Measurements from ENCODE around the gene C10orf53. TPM values are rescaled to one million over a fixed set of nuclear protein-coding genes. Genes with fewer than 3 reads are reported as not detected.

The C10orf53 gene
- total RNA-seq, 2 donors from 2014 or later, result not detected

DNA sequence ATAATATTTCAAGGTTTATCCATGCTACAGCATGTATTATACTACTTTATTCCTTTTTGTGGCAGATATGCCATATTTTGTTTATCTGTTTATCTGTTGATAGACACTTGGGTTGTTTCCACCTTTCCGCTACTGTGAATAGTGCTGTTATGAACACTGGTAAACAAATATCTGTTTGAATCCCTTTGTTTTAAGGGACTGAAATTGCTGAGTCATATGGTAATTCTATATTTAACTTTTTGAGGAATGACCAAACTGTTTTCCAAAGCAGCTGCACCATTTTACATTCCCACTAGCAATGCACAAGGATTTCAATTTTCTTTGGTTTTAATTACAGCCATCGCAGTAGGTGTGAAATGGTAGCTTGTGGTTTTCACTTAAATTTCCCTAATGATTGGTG lies 3.4 kb downstream of the C10orf53 start:
- DNase-seq (no peak), ATAC-seq (replicated peaks in 1 of 2) (no peak)
- H3K4me1 Mint-ChIP-seq (ENCODE audit: low read depth), result no peaks in the 10 kb centered on the region
- H3K9me3 Mint-ChIP-seq, result peaks cover 7 to 8% of the 10 kb centered on the region in 2 donors
- H3K27me3 Mint-ChIP-seq (ENCODE audit: low read depth), result peaks cover 30% of the 10 kb centered on the region
- no peak overlapping the region for H3K27ac Mint-ChIP-seq
- no peak overlapping the region for H3K4me3 Mint-ChIP-seq
- H3K36me3 Mint-ChIP-seq (ENCODE audit: insufficient read depth in 2 of 2), result peaks cover 3 to 8% of the 10 kb centered on the region in 2 donors

- H3K36me3 Mint-ChIP-seq (ENCODE audit: insufficient read depth in 2 of 2), result peaks cover 0 to 4% of the 10 kb centered on the region in 2 donors
- H3K27me3 Mint-ChIP-seq (ENCODE audit: low read depth), result peaks cover 42% of the 10 kb centered on the region
- no peak overlapping the region for H3K4me3 Mint-ChIP-seq
- ATAC-seq (replicated peaks in 1 of 2) (no peak), DNase-seq (no peak)
- peaks cover 6% of the 10 kb centered on the region for H3K4me1 Mint-ChIP-seq (ENCODE audit: low read depth)
- no peak overlapping the region for H3K27ac Mint-ChIP-seq
- H3K9me3 Mint-ChIP-seq, result peaks cover 2 to 3% of the 10 kb centered on the region in 2 donors
These were observed 7.2 kb downstream of the C10orf53 start for GRCh38 chr10:49686651-49687050.

- peaks cover 55% of the 10 kb centered on the region for H3K27me3 Mint-ChIP-seq (ENCODE audit: low read depth)
- peaks cover 1 to 2% of the 10 kb centered on the region in 2 donors for H3K9me3 Mint-ChIP-seq
- DNase-seq (no peak), ATAC-seq (replicated peaks in 1 of 2) (no peak)
- peaks cover 0 to 4% of the 10 kb centered on the region in 2 donors for H3K36me3 Mint-ChIP-seq (ENCODE audit: insufficient read depth in 2 of 2)
- H3K4me3 Mint-ChIP-seq, result no peak overlapping the region
- H3K27ac Mint-ChIP-seq, result no peak overlapping the region
- H3K4me1 Mint-ChIP-seq (ENCODE audit: low read depth), result peaks cover 6% of the 10 kb centered on the region
These were observed 8.9 kb downstream of the C10orf53 start for GRCh38 chr10:49688261-49688846.

GRCh38 chr10:49688920-49689319 lies 9.5 kb downstream of the C10orf53 start:
- Mint-ChIP-seq H3K9me3 (peaks cover 1 to 2% of the 10 kb centered on the region in 2 donors), H3K36me3 (ENCODE audit: insufficient read depth in 2 of 2) (peaks cover 0 to 4% of the 10 kb centered on the region in 2 donors), H3K4me3 (no peak overlapping the region), H3K4me1 (ENCODE audit: low read depth) (peaks cover 6% of the 10 kb centered on the region), H3K27ac (no peak overlapping the region), H3K27me3 (ENCODE audit: low read depth) (peaks cover 60% of the 10 kb centered on the region)
- DNase-seq (no peak), ATAC-seq (replicated peaks in 1 of 2) (no peak)

GRCh38 chr10:49689882-49690510 lies 10.5 kb downstream of the C10orf53 start:
- Mint-ChIP-seq H3K27me3 (ENCODE audit: low read depth) (peaks cover 60% of the 10 kb centered on the region), H3K4me1 (ENCODE audit: low read depth) (peaks cover 6% of the 10 kb centered on the region), H3K27ac (no peak overlapping the region), H3K36me3 (ENCODE audit: insufficient read depth in 2 of 2) (peaks cover 0 to 4% of the 10 kb centered on the region in 2 donors), H3K9me3 (peaks cover 0 to under 1% of the 10 kb centered on the region in 2 donors), H3K4me3 (no peak overlapping the region)
- no peak for ATAC-seq (replicated peaks in 1 of 2)
- DNase-seq, result no peak

DNA sequence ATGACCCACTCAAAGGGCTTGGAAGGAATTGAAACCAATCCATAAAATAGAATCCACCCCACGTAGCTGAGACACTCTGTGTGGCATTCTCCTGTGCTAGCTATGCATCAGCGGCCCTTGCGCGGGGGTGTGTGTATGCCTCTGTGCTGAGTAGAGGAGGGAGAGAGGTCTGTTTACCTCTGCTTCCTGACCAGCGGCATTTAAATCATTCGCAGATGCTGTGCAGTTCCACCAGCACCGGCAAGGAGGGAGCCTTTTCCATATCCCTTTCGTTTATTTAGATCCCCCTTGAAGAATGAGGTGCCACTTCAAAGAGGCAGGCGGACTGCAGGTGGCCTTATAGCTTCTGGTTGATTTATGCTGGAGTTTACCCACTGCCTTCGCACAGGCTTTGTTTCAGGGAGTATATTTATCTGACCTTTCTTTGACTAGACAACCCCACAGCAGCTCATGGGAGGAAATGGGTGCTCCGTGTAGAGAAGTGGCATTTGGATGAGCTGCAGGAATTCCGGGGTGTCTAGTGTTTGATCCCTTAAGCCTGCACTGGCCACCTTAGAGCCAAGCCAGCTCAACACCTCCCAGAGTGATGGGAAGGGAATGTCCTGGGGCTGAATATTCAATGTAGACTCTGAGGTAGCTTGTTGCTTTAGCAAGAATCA lies 11.4 kb downstream of the C10orf53 start:
- Mint-ChIP-seq H3K9me3 (no peaks in the 10 kb centered on the region), H3K4me1 (ENCODE audit: low read depth) (peaks cover 6% of the 10 kb centered on the region), H3K27me3 (ENCODE audit: low read depth) (peaks cover 60% of the 10 kb centered on the region), H3K4me3 (no peak overlapping the region), H3K36me3 (ENCODE audit: insufficient read depth in 2 of 2) (peaks cover 0 to 4% of the 10 kb centered on the region in 2 donors), H3K27ac (no peak overlapping the region)
- no peak for ATAC-seq (replicated peaks in 1 of 2)
- DNase-seq, result no peak

GRCh38 chr10:49691588-49691987 lies 12.1 kb downstream of the C10orf53 start:
- Mint-ChIP-seq H3K4me3 (no peak overlapping the region), H3K36me3 (ENCODE audit: insufficient read depth in 2 of 2) (peaks cover 0 to 4% of the 10 kb centered on the region in 2 donors), H3K9me3 (no peaks in the 10 kb centered on the region), H3K4me1 (ENCODE audit: low read depth) (peaks cover 6% of the 10 kb centered on the region), H3K27ac (no peak overlapping the region), H3K27me3 (ENCODE audit: low read depth) (peaks cover 60% of the 10 kb centered on the region)
- no peak for ATAC-seq (replicated peaks in 1 of 2)
- no peak for DNase-seq

- Mint-ChIP-seq H3K4me3 (no peak overlapping the region), H3K27me3 (ENCODE audit: low read depth) (peaks cover 38% of the 10 kb centered on the region), H3K36me3 (ENCODE audit: insufficient read depth in 2 of 2) (no peaks in the 10 kb centered on the region), H3K4me1 (ENCODE audit: low read depth) (no peaks in the 10 kb centered on the region), H3K27ac (no peak overlapping the region), H3K9me3 (no peaks in the 10 kb centered on the region)
- ATAC-seq (replicated peaks in 1 of 2), result no peak
- no peak for DNase-seq
These were observed 15.0 kb downstream of the C10orf53 start for GRCh38 chr10:49694466-49694865.

DNA sequence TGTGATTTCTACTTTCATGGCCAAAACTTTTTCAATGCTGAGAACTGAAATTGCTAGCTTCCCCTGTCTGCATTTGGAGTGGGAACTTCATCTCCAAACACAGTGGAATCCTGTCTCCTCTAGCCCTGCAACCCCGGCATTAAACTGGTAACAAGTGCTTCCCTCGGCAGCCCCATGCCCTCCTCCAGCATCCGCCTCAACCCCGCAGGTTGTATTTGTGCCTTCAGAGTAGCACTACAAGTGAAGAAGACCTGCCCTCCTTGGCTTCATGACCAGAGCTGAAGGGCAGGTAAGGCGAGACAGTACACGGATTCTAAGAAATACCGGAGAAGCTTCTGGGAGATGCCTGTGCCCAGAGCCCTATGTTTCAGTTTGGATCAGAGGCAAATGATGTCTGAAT lies 16.9 kb downstream of the C10orf53 start:
- DNase-seq (no peak), ATAC-seq (replicated peaks in 1 of 2) (no peak)
- Mint-ChIP-seq H3K4me3 (no peak overlapping the region), H3K9me3 (no peaks in the 10 kb centered on the region), H3K27me3 (ENCODE audit: low read depth) (peaks cover 20% of the 10 kb centered on the region), H3K36me3 (ENCODE audit: insufficient read depth in 2 of 2) (no peaks in the 10 kb centered on the region), H3K27ac (no peak overlapping the region), H3K4me1 (ENCODE audit: low read depth) (no peaks in the 10 kb centered on the region)

- H3K4me1 Mint-ChIP-seq (ENCODE audit: low read depth), result no peaks in the 10 kb centered on the region
- H3K9me3 Mint-ChIP-seq, result peaks cover 0 to 2% of the 10 kb centered on the region in 2 donors
- no peak for DNase-seq
- H3K4me3 Mint-ChIP-seq, result no peak overlapping the region
- no peak for ATAC-seq (replicated peaks in 1 of 2)
- H3K36me3 Mint-ChIP-seq (ENCODE audit: insufficient read depth in 2 of 2), result no peaks in the 10 kb centered on the region
- no peak overlapping the region for H3K27ac Mint-ChIP-seq
- peaks cover 2% of the 10 kb centered on the region for H3K27me3 Mint-ChIP-seq (ENCODE audit: low read depth)
These were observed 19.2 kb downstream of the C10orf53 start for GRCh38 chr10:49698679-49699078.

DNA sequence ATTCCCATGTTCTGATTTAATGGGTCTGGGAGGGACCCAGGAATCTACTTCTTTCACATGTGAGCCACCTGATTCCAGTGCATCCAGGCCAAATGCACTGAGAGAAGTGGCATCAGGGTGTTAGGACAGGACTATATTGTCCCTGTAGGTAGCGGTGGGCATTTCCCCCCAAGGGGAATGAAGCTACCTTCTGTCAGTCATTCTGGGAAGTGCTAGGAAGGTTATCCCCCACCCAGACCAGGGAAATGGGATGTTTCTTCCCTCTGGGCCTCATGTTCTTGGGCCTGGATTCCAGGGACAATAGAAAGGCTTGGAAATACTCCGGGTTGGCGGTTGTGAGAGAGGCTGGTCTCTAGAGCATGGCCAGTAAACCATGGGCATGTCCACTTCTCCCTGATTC lies 20.8 kb downstream of the C10orf53 start:
- Mint-ChIP-seq H3K4me1 (ENCODE audit: low read depth) (no peaks in the 10 kb centered on the region), H3K27ac (no peak overlapping the region), H3K9me3 (peaks cover 0 to 4% of the 10 kb centered on the region in 2 donors), H3K36me3 (ENCODE audit: insufficient read depth in 2 of 2) (no peaks in the 10 kb centered on the region), H3K27me3 (ENCODE audit: low read depth) (no peaks in the 10 kb centered on the region), H3K4me3 (no peak overlapping the region)
- no peak for DNase-seq
- ATAC-seq (replicated peaks in 1 of 2), result no peak

DNA sequence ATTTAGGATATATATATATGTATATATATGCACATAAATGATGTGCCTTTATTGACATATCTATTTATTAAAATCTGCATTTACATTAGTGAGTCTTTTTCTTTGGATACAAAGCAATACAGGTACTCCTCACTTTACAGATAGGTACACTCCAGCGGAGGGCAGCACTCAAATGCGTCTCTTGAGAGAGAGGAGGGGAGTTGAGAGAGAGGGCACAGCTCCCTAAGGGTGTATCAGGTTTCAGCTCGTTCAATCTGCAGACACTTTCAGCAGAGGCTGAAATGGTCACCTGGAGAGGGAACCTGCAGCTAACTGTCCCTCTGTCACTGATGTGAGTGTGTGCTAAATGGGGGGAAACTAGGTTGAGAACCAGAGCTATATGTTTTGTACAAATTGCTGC lies 21.5 kb downstream of the C10orf53 start:
- Mint-ChIP-seq H3K4me1 (ENCODE audit: low read depth) (no peaks in the 10 kb centered on the region), H3K36me3 (ENCODE audit: insufficient read depth in 2 of 2) (no peaks in the 10 kb centered on the region), H3K27me3 (ENCODE audit: low read depth) (no peaks in the 10 kb centered on the region), H3K27ac (no peak overlapping the region), H3K9me3 (peaks cover 0 to 4% of the 10 kb centered on the region in 2 donors), H3K4me3 (no peak overlapping the region)
- DNase-seq (no peak), ATAC-seq (replicated peaks in 1 of 2) (no peak)

GRCh38 chr10:49707585-49707984 lies 28.1 kb downstream of the C10orf53 start:
- Mint-ChIP-seq H3K4me1 (ENCODE audit: low read depth) (no peaks in the 10 kb centered on the region), H3K9me3 (peaks cover 0 to 2% of the 10 kb centered on the region in 2 donors), H3K27ac (no peak overlapping the region), H3K27me3 (ENCODE audit: low read depth) (no peaks in the 10 kb centered on the region), H3K36me3 (ENCODE audit: insufficient read depth in 2 of 2) (no peaks in the 10 kb centered on the region), H3K4me3 (no peak overlapping the region)
- ATAC-seq (replicated peaks in 1 of 2) (no peak), DNase-seq (no peak)
